Testis (tissue), 3 donors: ENCODE results near the gene COLGALT1. TPM values are rescaled to one million over a fixed set of nuclear protein-coding genes. Genes with fewer than 3 reads are reported as not detected.
"Not testable (repeated sequence)": the region's sequence is repeated elsewhere in the genome, so short reads cannot be mapped to it uniquely, and the experiment has no call there.

Source experiments
- DNase-seq: peaks from one replicate; pipeline ENCODE4 v3.0.0-alpha.2; 2019
- H3K27ac ChIP-seq, 2 donors: fragments of 200-600 bp; sonication (generic); one replicate each; pipeline ENCODE4 v1.5.1; 2019
- H3K27me3 ChIP-seq: fragments of 200-600 bp; sonication (generic); one replicate; pipeline ENCODE4 v1.5.1; 2019
- H3K36me3 ChIP-seq: fragments of 200-600 bp; sonication (generic); one replicate; pipeline ENCODE4 v1.5.1; 2017; ENCODE audit warnings: low read depth; ENCODE audit errors: missing control alignments
- H3K4me1 ChIP-seq: fragments of 200-600 bp; sonication (generic); one replicate; pipeline ENCODE4 v1.5.1; 2019
- H3K4me3 ChIP-seq, 2 donors: fragments of 200-600 bp; sonication (generic); one replicate each; pipeline ENCODE4 v1.5.1; 2017 to 2019
- H3K9me3 ChIP-seq: fragments of 200-600 bp; sonication (generic); one replicate; pipeline ENCODE4 v1.5.1; 2017
- CTCF ChIP-seq, 3 experiments: fragments of 450-650 bp in 2 of 3; fragments of 200-600 bp in 1 of 3; sonication (generic) in 1 of 3; IDR thresholded peaks; one replicate each; pipeline ENCODE4 v1.5.1; 2016 to 2019; ENCODE audit warnings: antibody characterized with exemption in 3 of 3, mild to moderate bottlenecking in 2 of 3, moderate library complexity in 1 of 3
- POLR2A ChIP-seq: fragments of 450-650 bp; IDR thresholded peaks from one replicate; pipeline ENCODE4 v1.6.1; 2017; ENCODE audit warnings: antibody characterized with exemption, mild to moderate bottlenecking, moderate library complexity
- WGBS, 2 donors: methylation state at CpG; one replicate each; pipeline ENCODE4 v1.1.5; 2018; 5-methylcytosine and 5-hydroxymethylcytosine counted together
- intact Hi-C: fragments of 100-400 bp; cut with DNase I; formaldehyde crosslinking; loops from one replicate; pipeline ENCODE4 v1.15.1; 2023; ENCODE audit warnings: low total_unique reads
- polyA plus RNA-seq: library from polyadenylated mRNA; stranded (reverse); fragments of 350-450 nt; fragmentation: Illumina TruSeq; extraction: RNeasy Lipid Tissue Mini Kit (QIAGEN cat#74804); gene quantifications from one replicate; pipeline ENCODE4 v1.2.3, GENCODE V29; 2014; ENCODE audit warnings: low read depth, low replicate concordance; ENCODE audit not compliant: insufficient read depth
- total RNA-seq, 2 donors: library from RNA; depleted of rRNA; stranded (reverse); fragments of >200 nt; gene quantifications; one replicate each; pipeline ENCODE4 v1.2.3, GENCODE V29; 2016

COLGALT1 gene
- total and polyA plus RNA-seq, 3 donors from 2014 or later: 52.0 to 94.5 (median 70.3) TPM

DNA sequence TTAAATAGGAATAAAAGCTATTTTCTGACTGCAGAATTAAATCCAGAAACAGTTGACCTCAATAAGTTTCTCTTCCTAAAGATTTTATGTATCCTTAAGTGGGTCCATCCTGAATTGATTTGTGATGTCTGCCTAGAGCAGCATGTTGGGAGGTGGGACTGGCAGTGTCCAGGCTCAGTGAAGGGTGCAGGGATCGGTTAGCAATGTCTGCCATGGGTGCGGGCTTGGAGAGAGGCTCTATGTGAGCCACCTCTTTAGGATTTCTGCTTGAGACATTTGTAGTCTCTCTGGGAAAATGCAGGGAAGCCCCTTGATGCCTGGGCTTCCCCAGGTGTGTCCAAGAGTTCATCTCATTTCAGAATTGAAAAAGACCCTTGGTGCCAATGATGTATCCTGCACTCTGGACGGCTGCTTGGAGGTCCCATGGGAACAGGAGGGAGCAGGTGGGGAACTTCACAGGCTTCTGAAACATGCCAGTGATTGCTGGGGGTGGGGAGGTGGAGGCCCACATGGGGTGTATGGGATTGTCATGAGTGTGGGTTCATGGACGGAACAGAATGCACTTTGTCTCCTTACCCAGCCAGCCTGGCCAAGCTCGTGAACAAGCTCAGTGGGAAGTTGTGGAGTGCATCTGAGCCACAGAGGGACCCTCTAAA lies 6.2 kb upstream of the COLGALT1 start:
- 76 to 78% methylated on average over 5 of the region's 5 CpGs for WGBS, 2 donors
- H3K36me3 ChIP-seq: no peaks in the 10 kb centered on the region

DNA sequence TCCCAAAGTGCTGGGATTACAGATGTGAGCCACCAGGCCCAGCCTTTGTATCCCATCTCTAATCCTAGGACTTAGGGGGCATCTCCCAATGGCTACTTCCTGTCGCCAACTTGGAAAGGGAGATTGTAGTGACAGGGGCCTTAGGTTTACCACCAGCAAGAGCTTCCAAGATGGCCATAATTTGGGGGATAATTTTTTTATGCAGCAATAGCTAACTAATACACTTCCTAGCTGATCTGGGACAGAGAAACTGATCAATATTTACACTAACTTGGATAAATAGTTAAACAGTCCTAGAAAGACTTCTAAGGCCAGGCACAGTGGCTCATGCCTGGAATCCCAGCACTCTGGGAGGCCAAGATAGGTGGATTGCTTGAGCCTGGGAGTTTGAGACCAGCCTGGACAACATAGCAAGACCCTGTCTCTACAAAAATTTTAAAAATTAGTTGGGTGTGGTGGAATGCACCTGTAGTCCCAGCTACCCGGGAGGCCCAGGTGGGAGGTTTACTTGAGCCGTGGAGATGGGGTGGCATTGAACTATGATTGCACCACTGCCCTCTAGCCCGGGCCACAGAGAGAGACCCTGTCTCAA lies 5.3 kb upstream of the COLGALT1 start:
- Histone ChIP-seq H3K27ac (no peak overlapping the region), H3K27me3 (no peaks in the 10 kb centered on the region), H3K36me3 (no peaks in the 10 kb centered on the region), H3K4me3 (no peak overlapping the region), H3K9me3 (no peaks in the 10 kb centered on the region), H3K4me1 (peaks cover 8% of the 10 kb centered on the region)
- DNase-seq: no peak
- TF ChIP-seq CTCF (IDR thresholded peaks at IDR 0.05) (no peak), POLR2A (no peak)
- intact Hi-C loops: no loop called here
- WGBS, 2 donors: 88 to 96% methylated on average over 4 of the region's 4 CpGs

More for the DNA sequence above, 6.2 kb upstream of the COLGALT1 start:
- H3K9me3 ChIP-seq: no peaks in the 10 kb centered on the region
- intact Hi-C loops: no loop called here
- TF ChIP-seq POLR2A (no peak), CTCF (IDR thresholded peaks at IDR 0.05) (no peak)
- peaks cover 4% of the 10 kb centered on the region for H3K4me1 ChIP-seq
- no peak for DNase-seq
- no peak overlapping the region for H3K27ac ChIP-seq
- no peak overlapping the region for H3K4me3 ChIP-seq
- H3K27me3 ChIP-seq: no peaks in the 10 kb centered on the region

DNA sequence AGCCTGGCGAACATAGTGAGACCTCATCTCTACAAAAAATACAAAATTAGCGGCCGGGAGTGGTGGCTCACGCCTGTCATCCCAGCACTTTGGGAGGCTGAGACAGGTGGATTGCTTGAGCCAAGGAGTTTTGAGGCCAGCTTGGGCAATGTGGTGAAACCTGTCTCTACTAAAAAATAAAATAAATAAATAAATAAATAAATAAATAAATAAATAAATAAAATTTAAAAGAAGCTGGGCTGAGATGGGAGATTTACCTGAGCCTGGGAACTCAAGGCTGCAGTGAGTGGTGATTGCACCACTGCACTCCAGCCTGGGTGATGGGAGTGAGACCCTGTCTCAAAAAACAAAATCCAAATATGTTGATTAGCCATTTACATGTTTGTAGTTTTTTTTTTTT lies 2.7 kb upstream of the COLGALT1 start:
- H3K36me3 ChIP-seq, H3K4me1 ChIP-seq, H3K9me3 ChIP-seq, DNase-seq, H3K27me3 ChIP-seq, intact Hi-C loops, H3K4me3 ChIP-seq: not testable (repeated sequence)
- H3K27ac ChIP-seq: peak overlapping the region in 1 of 2 donors; percentile 71
- WGBS, 2 donors: 87 to 92% methylated on average over 4 of the region's 4 CpGs

GRCh38 chr19:17553256-17553655 lies 2.2 kb upstream of the COLGALT1 start:
- DNase-seq: peak; percentile 79
- intact Hi-C loops: no loop called here
- Histone ChIP-seq H3K4me1 (peaks cover 9% of the 10 kb centered on the region), H3K9me3 (no peaks in the 10 kb centered on the region), H3K27ac (peak overlapping the region; percentile 31 to 71), H3K27me3 (no peaks in the 10 kb centered on the region), H3K36me3 (no peaks in the 10 kb centered on the region), H3K4me3 (no peak overlapping the region)
- 19 to 22% methylated on average over 7 of the region's 7 CpGs for WGBS, 2 donors
- TF ChIP-seq CTCF (IDR thresholded peaks at IDR 0.05): no peak
- TF ChIP-seq POLR2A: no peak

DNA sequence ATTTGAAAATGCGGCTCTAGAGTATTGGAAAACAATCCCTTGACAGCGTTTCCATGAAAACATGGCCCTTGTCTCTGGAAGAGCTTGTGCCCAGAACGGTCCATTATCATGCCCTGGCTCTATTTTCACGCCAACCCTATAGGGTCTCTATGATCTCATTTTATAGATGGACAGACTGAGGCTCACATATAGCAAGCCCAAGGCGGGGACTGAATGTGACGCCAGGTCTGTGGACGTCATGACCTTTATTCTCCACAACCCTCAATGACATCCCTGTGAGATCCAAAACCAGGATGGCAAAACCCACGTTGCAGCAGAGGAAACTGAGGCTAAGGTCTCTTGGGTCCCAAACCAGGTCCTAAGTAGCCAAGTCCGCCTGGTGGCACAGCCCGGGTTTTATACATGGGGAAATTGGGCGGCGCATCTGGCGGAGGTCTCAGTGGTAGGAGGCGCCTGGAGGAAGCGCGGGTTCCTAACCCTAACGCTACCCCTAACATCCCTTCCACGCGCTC lies 425 bp upstream of the COLGALT1 start:
- peak overlapping the region in 1 of 2 donors; percentile 89 for H3K27ac ChIP-seq
- peaks cover 9% of the 10 kb centered on the region for H3K4me1 ChIP-seq
- H3K4me3 ChIP-seq: peak overlapping the region; percentile 90 to 91
- DNase-seq: no peak
- no peaks in the 10 kb centered on the region for H3K36me3 ChIP-seq
- H3K9me3 ChIP-seq: no peaks in the 10 kb centered on the region
- no peaks in the 10 kb centered on the region for H3K27me3 ChIP-seq
- TF ChIP-seq POLR2A (no peak), CTCF (IDR thresholded peaks at IDR 0.05) (no peak)
- intact Hi-C loops: no loop called here
- 13 to 21% methylated on average over 8 to 19 of the region's 19 CpGs for WGBS, 2 donors
